CD4-positive, CD25-positive, alpha-beta regulatory T cell (primary cell): ENCODE measurements around the gene MMP10. TPM values are rescaled to one million over a fixed set of nuclear protein-coding genes. Genes with fewer than 3 reads are reported as not detected.

Experiments used
- ATAC-seq, 2 donors: fragments of 150-1000 bp; cut with Tn5 transposase; one replicate each; pipeline ENCODE4 v1.10.0; 2021; ENCODE audit warnings: low read depth in 2 of 2, moderate number of reproducible peaks in 2 of 2, moderate library complexity in 1 of 2
- DNase-seq, 3 donors: peaks; one replicate each; pipeline versions ENCODE4 v3.0.0 to v3.0.0-alpha.2; 2012 to 2022; ENCODE audit warnings: mixed read lengths in 1 of 3
- H3K27ac ChIP-seq: one replicate; pipeline ENCODE4 v1.7.0; 2013; ENCODE audit warnings: mild to moderate bottlenecking, low read length; ENCODE audit not compliant: insufficient read depth, poor library complexity, severe bottlenecking
- H3K27me3 ChIP-seq: one replicate; pipeline ENCODE4 v1.7.0; 2013; ENCODE audit warnings: low read length; ENCODE audit not compliant: control insufficient read depth, insufficient read depth
- H3K36me3 ChIP-seq: one replicate; pipeline ENCODE4 v1.7.0; 2013; ENCODE audit warnings: mild to moderate bottlenecking, low read length, moderate library complexity; ENCODE audit not compliant: control insufficient read depth, insufficient read depth
- H3K4me1 ChIP-seq: 2 replicates; pipeline ENCODE4 v1.7.0; 2013; ENCODE audit warnings: mild to moderate bottlenecking, low read length; ENCODE audit not compliant: insufficient read depth, control insufficient read depth, poor library complexity, severe bottlenecking
- H3K4me3 ChIP-seq: one replicate; pipeline ENCODE4 v1.7.0; 2013; ENCODE audit warnings: low read depth, mild to moderate bottlenecking, low read length, moderate library complexity
- H3K9me3 ChIP-seq, 2 experiments: 1 replicate in 1 of 2; 2 replicates in 1 of 2; pipeline ENCODE4 v1.7.0; 2013; ENCODE audit warnings: low read length in 2 of 2, mild to moderate bottlenecking in 1 of 2, moderate library complexity in 1 of 2; ENCODE audit not compliant: control insufficient read depth in 2 of 2
- H3K27ac Mint-ChIP-seq, 3 donors: one replicate each; pipeline ENCODE4 v1.8.0; 2020 to 2022; ENCODE audit warnings: mild to moderate bottlenecking in 3 of 3, mixed read lengths in 3 of 3, moderate library complexity in 2 of 3
- H3K27me3 Mint-ChIP-seq: one replicate; pipeline ENCODE4 v1.8.0; 2022; ENCODE audit warnings: mild to moderate bottlenecking, mixed read lengths
- H3K36me3 Mint-ChIP-seq: one replicate; pipeline ENCODE4 v1.8.0; 2020; ENCODE audit warnings: mixed read lengths
- H3K4me1 Mint-ChIP-seq, 4 donors: one replicate each; pipeline ENCODE4 v1.8.0; 2020 to 2022; ENCODE audit warnings: mixed read lengths in 4 of 4, mild to moderate bottlenecking in 1 of 4
- H3K4me3 Mint-ChIP-seq, 4 donors: one replicate each; pipeline ENCODE4 v1.8.0; 2020 to 2022; ENCODE audit warnings: mild to moderate bottlenecking in 4 of 4, mixed read lengths in 4 of 4, moderate library complexity in 3 of 4
- H3K9me3 Mint-ChIP-seq, 7 donors: one replicate each; pipeline ENCODE4 v1.8.0; 2020 to 2022; ENCODE audit warnings: mixed read lengths in 7 of 7, mild to moderate bottlenecking in 3 of 7, moderate library complexity in 2 of 7
- polyA plus RNA-seq, 4 donors: library from polyadenylated mRNA; unstranded; fragments of 300-500 nt; fragmentation: Illumina TruSeq; gene quantifications; one replicate each; pipeline ENCODE4 v1.2.3, GENCODE V29; 2021
- total RNA-seq: library from RNA; stranded (reverse); gene quantifications from one replicate; pipeline ENCODE4 v1.2.3, GENCODE V29; 2022

MMP10 gene
- total and polyA plus RNA-seq, 5 donors from 2014 or later: not detected

- H3K4me1 ChIP-seq: no peaks in the 10 kb centered on the region
- H3K27me3 Mint-ChIP-seq: no peaks in the 10 kb centered on the region
- DNase-seq: no peak
- H3K9me3 Mint-ChIP-seq: no peaks in the 10 kb centered on the region
- no peaks in the 10 kb centered on the region for H3K4me1 Mint-ChIP-seq
- no peaks in the 10 kb centered on the region for H3K27me3 ChIP-seq
- no peaks in the 10 kb centered on the region for H3K36me3 ChIP-seq
- H3K27ac ChIP-seq: no peak overlapping the region
- no peaks in the 10 kb centered on the region for H3K9me3 ChIP-seq
- H3K36me3 Mint-ChIP-seq: no peaks in the 10 kb centered on the region
- ATAC-seq: no peak
- H3K27ac Mint-ChIP-seq: no peak overlapping the region
- no peak overlapping the region for H3K4me3 Mint-ChIP-seq
- H3K4me3 ChIP-seq: no peak overlapping the region
Observed at GRCh38 chr11:102793677-102794290, 13.4 kb upstream of the MMP10 start.

GRCh38 chr11:102792604-102793003, 12.2 kb upstream of the MMP10 start:
- H3K27ac ChIP-seq: no peak overlapping the region
- no peak overlapping the region for H3K4me3 ChIP-seq
- H3K9me3 Mint-ChIP-seq: no peaks in the 10 kb centered on the region
- no peak for ATAC-seq
- DNase-seq: no peak
- no peaks in the 10 kb centered on the region for H3K4me1 Mint-ChIP-seq
- no peak overlapping the region for H3K27ac Mint-ChIP-seq
- no peak overlapping the region for H3K4me3 Mint-ChIP-seq
- H3K27me3 ChIP-seq: no peaks in the 10 kb centered on the region
- no peaks in the 10 kb centered on the region for H3K36me3 Mint-ChIP-seq
- no peaks in the 10 kb centered on the region for H3K36me3 ChIP-seq
- H3K4me1 ChIP-seq: no peaks in the 10 kb centered on the region
- H3K27me3 Mint-ChIP-seq: no peaks in the 10 kb centered on the region
- H3K9me3 ChIP-seq: no peaks in the 10 kb centered on the region

- ATAC-seq (no peak), DNase-seq (no peak)
- H3K9me3 ChIP-seq: no peaks in the 10 kb centered on the region
- H3K4me1 ChIP-seq: no peaks in the 10 kb centered on the region
- no peak overlapping the region for H3K27ac ChIP-seq
- no peaks in the 10 kb centered on the region for H3K36me3 Mint-ChIP-seq
- no peaks in the 10 kb centered on the region for H3K4me1 Mint-ChIP-seq
- H3K4me3 ChIP-seq: no peak overlapping the region
- H3K9me3 Mint-ChIP-seq: no peaks in the 10 kb centered on the region
- no peak overlapping the region for H3K27ac Mint-ChIP-seq
- H3K4me3 Mint-ChIP-seq: no peak overlapping the region
- H3K27me3 Mint-ChIP-seq: no peaks in the 10 kb centered on the region
- no peaks in the 10 kb centered on the region for H3K36me3 ChIP-seq
- no peaks in the 10 kb centered on the region for H3K27me3 ChIP-seq
Observed at GRCh38 chr11:102791271-102792036, 11.0 kb upstream of the MMP10 start.

- H3K27me3 Mint-ChIP-seq: no peaks in the 10 kb centered on the region
- H3K27me3 ChIP-seq: no peaks in the 10 kb centered on the region
- H3K9me3 Mint-ChIP-seq: no peaks in the 10 kb centered on the region
- no peaks in the 10 kb centered on the region for H3K4me1 ChIP-seq
- no peak overlapping the region for H3K27ac ChIP-seq
- no peak overlapping the region for H3K4me3 ChIP-seq
- H3K4me3 Mint-ChIP-seq: no peak overlapping the region
- H3K4me1 Mint-ChIP-seq: no peaks in the 10 kb centered on the region
- ATAC-seq (no peak), DNase-seq (no peak)
- no peaks in the 10 kb centered on the region for H3K36me3 ChIP-seq
- no peaks in the 10 kb centered on the region for H3K36me3 Mint-ChIP-seq
- no peak overlapping the region for H3K27ac Mint-ChIP-seq
- H3K9me3 ChIP-seq: no peaks in the 10 kb centered on the region
Observed at GRCh38 chr11:102788334-102788995, 8.0 kb upstream of the MMP10 start.

- Histone ChIP-seq H3K27me3 (no peaks in the 10 kb centered on the region), H3K4me3 (no peak overlapping the region), H3K9me3 (no peaks in the 10 kb centered on the region), H3K4me1 (no peaks in the 10 kb centered on the region), H3K36me3 (no peaks in the 10 kb centered on the region), H3K27ac (no peak overlapping the region)
- Mint-ChIP-seq H3K4me3 (no peak overlapping the region), H3K9me3 (no peaks in the 10 kb centered on the region), H3K27me3 (no peaks in the 10 kb centered on the region), H3K4me1 (no peaks in the 10 kb centered on the region), H3K27ac (no peak overlapping the region), H3K36me3 (no peaks in the 10 kb centered on the region)
- DNase-seq (no peak), ATAC-seq (no peak)
Observed at GRCh38 chr11:102784380-102784779, 4.0 kb upstream of the MMP10 start.

GRCh38 chr11:102783720-102784119, 3.3 kb upstream of the MMP10 start:
- Mint-ChIP-seq H3K9me3 (no peaks in the 10 kb centered on the region), H3K4me3 (no peak overlapping the region), H3K4me1 (no peaks in the 10 kb centered on the region), H3K27me3 (no peaks in the 10 kb centered on the region), H3K27ac (no peak overlapping the region), H3K36me3 (no peaks in the 10 kb centered on the region)
- Histone ChIP-seq H3K36me3 (no peaks in the 10 kb centered on the region), H3K9me3 (no peaks in the 10 kb centered on the region), H3K4me1 (no peaks in the 10 kb centered on the region), H3K27ac (no peak overlapping the region), H3K27me3 (no peaks in the 10 kb centered on the region), H3K4me3 (no peak overlapping the region)
- DNase-seq: no peak
- no peak for ATAC-seq

GRCh38 chr11:102783016-102783415, 2.6 kb upstream of the MMP10 start:
- Histone ChIP-seq H3K27me3 (no peaks in the 10 kb centered on the region), H3K27ac (no peak overlapping the region), H3K4me1 (no peaks in the 10 kb centered on the region), H3K9me3 (no peaks in the 10 kb centered on the region), H3K36me3 (no peaks in the 10 kb centered on the region), H3K4me3 (no peak overlapping the region)
- no peak overlapping the region for H3K27ac Mint-ChIP-seq
- no peaks in the 10 kb centered on the region for H3K36me3 Mint-ChIP-seq
- no peaks in the 10 kb centered on the region for H3K27me3 Mint-ChIP-seq
- ATAC-seq (no peak), DNase-seq (no peak)
- no peak overlapping the region for H3K4me3 Mint-ChIP-seq
- H3K9me3 Mint-ChIP-seq: no peaks in the 10 kb centered on the region
- H3K4me1 Mint-ChIP-seq: no peaks in the 10 kb centered on the region
